NCI-H82 (cell line): ENCODE data around the gene TLL1.

ENCODE experiments used
- DNase-seq: peaks from one replicate; lab custom pipeline; 2025; lab: John Stamatoyannopoulos, UW

The TLL1 gene

GRCh38 chr4:166049036-166049435, 176.0 kb downstream of the TLL1 start:
- no peak for DNase-seq

DNA sequence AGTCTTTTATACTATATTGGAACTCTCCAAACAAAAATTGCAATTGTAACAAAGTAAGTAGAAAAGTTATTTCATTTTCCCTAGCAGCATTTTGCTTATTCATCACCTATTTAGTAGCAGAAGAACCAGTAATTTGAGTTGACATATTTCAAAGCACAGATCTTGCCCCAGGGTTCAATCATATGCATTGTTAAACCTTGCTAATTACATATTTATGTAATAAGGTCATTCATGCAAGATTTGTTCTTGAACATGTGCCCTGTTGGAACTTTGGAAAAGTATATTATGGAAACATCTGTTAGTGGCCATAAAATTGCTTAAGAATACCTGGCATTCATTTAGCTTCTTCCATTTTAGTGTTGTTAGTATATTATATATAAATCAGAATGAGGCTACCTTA, 191.7 kb downstream of the TLL1 start:
- no peak for DNase-seq

DNA sequence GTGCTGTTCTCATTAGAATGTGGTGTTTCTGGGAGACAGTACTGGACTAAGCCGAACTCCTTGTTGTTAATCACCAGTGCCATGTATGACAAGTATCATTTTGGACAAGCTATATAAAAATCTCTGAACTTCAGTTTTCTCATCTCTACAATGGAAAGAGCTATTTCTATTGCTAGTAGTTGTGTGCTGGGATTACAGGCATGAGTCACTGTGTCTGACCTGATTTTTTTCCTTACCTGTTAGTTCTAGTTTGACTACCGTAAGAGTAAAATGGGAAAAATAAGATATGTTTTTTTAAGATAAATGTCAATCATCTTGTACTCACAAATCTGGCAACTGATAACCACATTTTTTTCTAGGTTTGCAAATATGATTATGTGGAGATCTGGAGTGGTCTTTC, 192.3 kb downstream of the TLL1 start:
- DNase-seq = no peak

DNA sequence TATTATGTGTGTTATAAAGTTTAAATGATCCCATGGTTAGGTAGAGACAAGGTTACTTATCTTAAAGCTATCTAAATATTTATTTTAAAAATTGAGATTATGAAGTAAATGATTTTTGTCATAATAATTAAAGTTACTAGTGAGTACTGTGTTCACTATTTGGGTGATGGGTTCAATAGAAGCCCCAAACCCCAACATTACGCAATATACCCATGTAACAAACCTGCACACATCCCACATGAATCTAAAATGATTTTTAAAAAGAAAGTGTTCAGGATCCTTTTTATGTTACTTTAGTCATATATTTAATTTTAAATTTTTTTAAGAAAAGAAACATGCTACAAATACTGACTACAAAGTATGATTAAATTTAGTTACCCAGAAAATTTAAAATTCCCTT, 193.9 kb downstream of the TLL1 start:
- no peak for DNase-seq

GRCh38 chr4:166067915-166068314, 194.9 kb downstream of the TLL1 start:
- DNase-seq = no peak

- no peak for DNase-seq
Observed at GRCh38 chr4:166073783-166074182, 200.7 kb downstream of the TLL1 start.

GRCh38 chr4:166075599-166075998, 202.6 kb downstream of the TLL1 start:
- DNase-seq = no peak

GRCh38 chr4:166077782-166078181, 204.7 kb downstream of the TLL1 start:
- DNase-seq = no peak

GRCh38 chr4:166078383-166078782, 205.3 kb downstream of the TLL1 start:
- no peak for DNase-seq

- no peak for DNase-seq
Observed at GRCh38 chr4:166078955-166079354, 205.9 kb downstream of the TLL1 start.

GRCh38 chr4:166087569-166087968, 214.5 kb downstream of the TLL1 start:
- DNase-seq = no peak

DNA sequence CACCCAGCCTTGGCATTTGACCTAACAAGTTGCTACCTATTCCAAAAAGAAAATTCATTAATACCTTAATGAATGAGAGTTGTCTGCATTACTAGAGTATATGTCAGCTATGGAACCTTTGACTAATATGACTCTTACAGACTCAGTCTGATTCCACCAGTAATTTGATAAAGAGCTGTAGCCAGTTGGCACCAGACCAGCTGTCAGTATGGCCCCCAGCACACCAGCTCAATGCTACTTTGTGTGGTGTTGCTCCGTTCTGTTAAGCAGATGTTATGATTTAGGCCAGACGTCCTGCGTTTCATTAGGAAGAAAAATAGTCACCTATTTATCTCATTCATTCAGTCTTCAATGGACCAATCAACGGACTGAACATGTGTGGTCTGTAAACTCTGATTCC, 215.5 kb downstream of the TLL1 start:
- DNase-seq = peak; percentile 38

- no peak for DNase-seq
Observed at GRCh38 chr4:166091146-166091545, 218.1 kb downstream of the TLL1 start.

GRCh38 chr4:166091912-166092510, 219.0 kb downstream of the TLL1 start:
- DNase-seq = peak; percentile 66

GRCh38 chr4:166092797-166093290, 219.8 kb downstream of the TLL1 start:
- no peak for DNase-seq

GRCh38 chr4:166104623-166105022, 231.6 kb downstream of the TLL1 start:
- DNase-seq = no peak

DNA sequence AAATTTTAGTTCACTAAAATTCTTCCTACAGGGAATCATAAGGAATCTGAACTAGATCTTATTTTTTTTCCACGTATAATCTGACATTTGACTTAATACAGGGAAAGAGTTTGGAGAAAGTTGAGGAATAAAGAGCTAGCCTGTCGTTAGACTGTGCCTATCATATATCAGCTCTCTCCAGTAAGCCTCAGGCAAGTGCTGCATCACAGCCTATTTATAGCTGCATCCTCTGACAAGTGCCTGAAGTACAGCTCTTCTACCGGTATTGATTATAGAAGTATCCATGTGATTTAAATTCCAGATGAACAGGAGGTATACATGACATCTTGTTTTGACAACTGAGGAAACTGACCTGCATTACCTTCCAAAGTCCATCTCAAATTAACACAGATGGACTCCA, 248.9 kb downstream of the TLL1 start:
- DNase-seq = no peak

DNA sequence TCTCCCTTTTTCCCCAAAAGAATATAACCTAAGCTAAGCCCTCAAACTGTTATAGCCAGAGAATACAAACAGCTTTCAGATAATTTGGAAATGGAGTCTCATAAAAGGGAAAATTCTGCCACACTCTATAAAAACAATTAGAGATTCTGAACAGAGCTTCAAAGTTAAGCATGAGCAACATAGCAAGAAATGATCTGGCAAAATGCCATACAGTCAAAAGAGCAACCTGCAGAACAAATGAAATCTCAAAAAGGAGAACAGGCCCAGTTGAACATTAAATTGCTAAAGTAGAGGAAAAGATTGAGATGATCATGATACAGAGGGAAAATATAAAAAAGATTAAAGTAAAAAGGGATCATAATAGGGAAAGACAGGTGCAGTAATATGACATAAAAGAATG, 250.5 kb downstream of the TLL1 start:
- no peak for DNase-seq

DNA sequence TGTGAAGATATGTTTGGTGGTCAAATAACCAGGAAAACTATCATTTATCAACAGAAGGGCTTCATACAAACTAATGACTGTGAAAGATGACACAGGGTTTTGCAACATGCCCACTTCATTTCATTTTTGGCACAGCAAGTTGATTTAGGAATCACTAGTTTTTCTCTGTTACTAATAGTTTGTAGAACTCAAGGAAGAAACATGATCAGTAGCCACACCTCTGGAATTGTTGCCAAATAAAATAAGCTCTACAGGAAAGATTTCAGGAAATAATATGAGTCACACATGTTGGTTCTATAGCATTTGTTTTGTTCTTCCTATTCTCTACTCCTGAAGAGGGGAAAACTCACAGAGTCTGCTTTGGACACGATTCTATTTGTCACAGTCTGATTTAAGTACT, 255.4 kb downstream of the TLL1 start:
- no peak for DNase-seq

DNA sequence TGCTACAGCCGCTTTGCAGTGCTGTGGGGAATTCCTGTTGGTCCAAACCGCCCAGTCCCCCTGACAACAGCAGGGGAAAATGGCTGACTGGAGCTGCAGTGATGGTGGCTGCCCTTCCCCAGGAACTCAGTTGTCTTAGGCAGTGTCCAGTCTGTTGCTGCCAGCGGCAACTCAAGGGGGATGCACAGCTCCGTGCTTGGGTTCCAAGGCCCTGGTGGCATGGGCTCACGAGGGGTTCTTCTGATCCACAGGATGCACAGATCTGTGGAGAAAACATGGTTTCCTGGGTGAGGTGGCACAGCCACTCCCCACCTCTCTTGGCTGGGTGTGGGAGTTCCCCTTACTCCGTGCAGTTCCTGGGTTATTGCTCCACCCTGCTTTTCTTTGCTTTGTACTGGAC, 261.2 kb downstream of the TLL1 start:
- no peak for DNase-seq

DNA sequence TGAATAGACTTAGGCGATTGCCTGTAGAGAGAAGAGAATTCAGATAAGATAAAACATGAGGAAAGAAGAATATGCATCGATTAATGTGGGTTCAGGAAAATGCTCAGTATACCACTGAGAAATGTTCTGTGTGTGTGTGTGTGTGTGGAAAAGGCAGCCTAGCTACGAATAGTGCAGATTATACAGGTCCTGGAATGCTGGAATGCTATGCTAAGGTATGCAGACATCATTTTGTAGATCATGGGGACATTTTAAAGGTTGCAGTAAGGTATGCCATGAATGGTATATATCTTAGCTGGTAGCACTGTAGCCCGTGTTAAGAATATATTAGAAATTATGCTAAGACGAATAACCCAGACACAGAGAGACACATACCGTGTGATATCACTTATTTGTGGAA, 267.9 kb downstream of the TLL1 start:
- no peak for DNase-seq

- DNase-seq = no peak
Observed at GRCh38 chr4:166143227-166143626, 270.2 kb downstream of the TLL1 start.

- DNase-seq = no peak
Observed at GRCh38 chr4:166144607-166145006, 271.6 kb downstream of the TLL1 start.

DNA sequence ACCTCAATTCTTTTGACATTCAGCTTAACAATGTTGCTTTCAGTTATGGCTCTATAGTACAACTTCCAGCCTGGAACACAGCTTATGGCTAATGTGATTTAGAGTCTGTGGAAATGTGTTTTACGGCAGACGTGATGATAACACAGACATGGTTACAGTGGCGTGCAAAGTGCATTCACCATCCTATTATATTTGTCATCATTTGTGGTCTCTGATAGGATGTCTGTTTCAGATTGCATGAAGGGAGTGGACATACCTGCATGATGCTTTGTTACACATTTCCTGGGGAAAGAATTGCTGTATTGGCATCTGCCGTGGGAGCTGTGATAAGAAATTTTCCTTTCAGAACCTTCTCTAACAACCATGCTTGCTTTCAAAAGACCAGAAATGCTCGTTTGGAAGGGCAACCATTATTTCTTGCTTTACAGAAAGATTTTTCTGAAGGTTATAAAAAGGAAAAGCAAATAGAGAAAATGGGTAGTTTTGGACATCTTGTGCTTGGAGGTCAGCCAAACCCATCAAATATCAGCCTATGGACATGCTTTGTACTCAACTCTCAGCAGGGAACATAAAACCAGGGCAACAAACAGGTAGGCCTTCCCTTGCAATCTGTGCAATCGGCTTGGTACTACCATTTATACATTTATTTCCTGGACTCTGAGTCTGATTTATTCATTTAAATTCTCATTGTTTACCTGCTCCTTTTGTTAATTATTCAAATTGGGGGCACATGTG, 273.9 kb downstream of the TLL1 start:
- no peak for DNase-seq
